ENCODE measurements around the gene LRRC57.

LRRC57 gene

GRCh38 chr15:42490671-42491538, 57.7 kb downstream of the LRRC57 start, which contains the start of gene ZNF106:
Gene ZNF106 (minus strand): TSS chr15:42491141. CDS start chr15:42472289, 18,852 bp downstream.
- peak; percentile 89 to 94 for DNase-seq

- no peak for DNase-seq
These were observed 58.3 kb downstream of the LRRC57 start for GRCh38 chr15:42490291-42490670.

Measured in hippocampal formation (tissue), 2 donors.